ENCODE data around the gene FBXL14.

- TF ChIP-seq EZH2phosphoT487 (IDR thresholded peaks at IDR 0.05; ENCODE audit: insufficient read depth, low read depth) = no peak
- TF ChIP-seq EZH2 (IDR thresholded peaks at IDR 0.05; ENCODE audit: insufficient read depth, poor library complexity, severe bottlenecking) = no peak
Observed at GRCh38 chr12:1539135-1539534, 55.2 kb downstream of the FBXL14 start.

Measured in GM23248 (cell line).